Lower lobe of right lung (tissue), 2 donors: Measurements from ENCODE around the gene KLC4. TPM values are rescaled to one million over a fixed set of nuclear protein-coding genes. Genes with fewer than 3 reads are reported as not detected.

Experiments
- ATAC-seq, 2 donors: fragments of 200-7000 bp; cut with Tn5 transposase; one replicate each; pipeline ENCODE4 v1.9.1; 2020 to 2022; ENCODE audit warnings: mild to moderate bottlenecking in 2 of 2, moderate library complexity in 2 of 2
- DNase-seq: peaks from one replicate; pipeline ENCODE4 v3.0.0-alpha.2; 2020
- H3K27ac ChIP-seq: fragments of 200-600 bp; one replicate; pipeline ENCODE4 v1.8.0; 2022
- H3K27me3 ChIP-seq: fragments of 200-600 bp; one replicate; pipeline ENCODE4 v1.8.0; 2022; ENCODE audit warnings: low read depth
- H3K36me3 ChIP-seq: fragments of 200-600 bp; one replicate; pipeline ENCODE4 v1.8.0; 2022; ENCODE audit warnings: mild to moderate bottlenecking
- H3K4me1 ChIP-seq: fragments of 200-600 bp; one replicate; pipeline ENCODE4 v1.8.0; 2022
- H3K4me3 ChIP-seq: fragments of 200-600 bp; one replicate; pipeline ENCODE4 v1.8.0; 2022; ENCODE audit warnings: mild to moderate bottlenecking
- H3K9me3 ChIP-seq: fragments of 200-600 bp; one replicate; pipeline ENCODE4 v1.8.0; 2022
- CTCF ChIP-seq: fragments of 200-600 bp; IDR thresholded peaks from one replicate; pipeline ENCODE4 v1.8.0; 2022; ENCODE audit warnings: antibody characterized with exemption, mild to moderate bottlenecking
- intact Hi-C: fragments of 100-400 bp; cut with DNase I; formaldehyde crosslinking; loops from one replicate; pipeline ENCODE4 v1.11.0; 2022
- total RNA-seq: library from RNA; stranded (reverse); fragmentation: NEBNext Ultra II Directional; extraction: Animal tissue kit (Norgen Biotek cat#: 25700); gene quantifications from one replicate; pipeline ENCODE4 v1.2.1, GENCODE V29; 2021
- donor health status: DM: no; HTN: yes; CAD: no; lungs with severe emphysema.

Gene KLC4
- total RNA-seq, 1 donor from 2014 or later: 45.2 TPM

GRCh38 chr6:43060755-43061633 lies 1.6 kb downstream of the KLC4 start:
- Histone ChIP-seq H3K27ac (peak overlapping the region; percentile 89), H3K36me3 (peaks cover 51% of the 10 kb centered on the region), H3K9me3 (no peaks in the 10 kb centered on the region), H3K27me3 (no peaks in the 10 kb centered on the region), H3K4me3 (peak overlapping the region; percentile 83), H3K4me1 (peaks cover 26% of the 10 kb centered on the region)
- ATAC-seq (no peak), DNase-seq (no peak)
- intact Hi-C loops: no loop called here
- no peak for TF ChIP-seq CTCF

- intact Hi-C loops: no loop called here
- no peaks in the 10 kb centered on the region for H3K9me3 ChIP-seq
Measured at GRCh38 chr6:43061861-43062260, 2.4 kb downstream of the KLC4 start.

GRCh38 chr6:43062818-43063217 lies 3.4 kb downstream of the KLC4 start:
- H3K9me3 ChIP-seq: no peaks in the 10 kb centered on the region
- TF ChIP-seq CTCF: no peak
- H3K4me1 ChIP-seq: peaks cover 26% of the 10 kb centered on the region
- H3K27ac ChIP-seq: no peak overlapping the region
- no peak for DNase-seq
- ATAC-seq: no peak
- H3K36me3 ChIP-seq: peaks cover 49% of the 10 kb centered on the region
- H3K4me3 ChIP-seq: no peak overlapping the region
- no peaks in the 10 kb centered on the region for H3K27me3 ChIP-seq
- intact Hi-C loops: no loop called here

More at GRCh38 chr6:43061861-43062260, 2.4 kb downstream of the KLC4 start:
- no peak for DNase-seq
- H3K27me3 ChIP-seq: no peaks in the 10 kb centered on the region
- ATAC-seq: no peak
- H3K27ac ChIP-seq: no peak overlapping the region
- H3K4me3 ChIP-seq: no peak overlapping the region
- peaks cover 51% of the 10 kb centered on the region for H3K36me3 ChIP-seq
- H3K4me1 ChIP-seq: peaks cover 26% of the 10 kb centered on the region
- TF ChIP-seq CTCF: no peak

GRCh38 chr6:43070028-43070632 lies 10.7 kb downstream of the KLC4 start:
- peak; percentile 59 to 71 for ATAC-seq
- Histone ChIP-seq H3K4me1 (peaks cover 5% of the 10 kb centered on the region), H3K27me3 (no peaks in the 10 kb centered on the region), H3K27ac (no peak overlapping the region), H3K4me3 (no peak overlapping the region), H3K36me3 (peaks cover 55% of the 10 kb centered on the region), H3K9me3 (no peaks in the 10 kb centered on the region)
- intact Hi-C loops: no loop called here
- DNase-seq: no peak
- peak; percentile 42 for TF ChIP-seq CTCF

- intact Hi-C loops: no loop called here
- Histone ChIP-seq H3K9me3 (no peaks in the 10 kb centered on the region), H3K4me1 (peaks cover 21% of the 10 kb centered on the region), H3K4me3 (no peak overlapping the region), H3K27ac (peak overlapping the region; percentile 36), H3K36me3 (peaks cover 30% of the 10 kb centered on the region), H3K27me3 (peaks cover 8% of the 10 kb centered on the region)
- DNase-seq (no peak), ATAC-seq (peak; percentile 49 to 78)
- TF ChIP-seq CTCF: no peak
Measured at GRCh38 chr6:43074847-43075669, 15.6 kb downstream of the KLC4 start.
